Endothelial cell of umbilical vein (primary cell): ENCODE results near the gene ZC3H14.

Experiments
- EZH2 ChIP-seq: IDR thresholded peaks from 2 replicates; pipeline ENCODE4 v1.6.1; 2012; ENCODE audit warnings: borderline replicate concordance, low read depth, mild to moderate bottlenecking, moderate library complexity, low read length, inconsistent platforms; ENCODE audit not compliant: severe bottlenecking
- FOS ChIP-seq: IDR thresholded peaks from 2 replicates; pipeline ENCODE4 v1.6.1; 2011; ENCODE audit warnings: mild to moderate bottlenecking, low read length, moderate library complexity, borderline replicate concordance; ENCODE audit not compliant: insufficient read depth
- POLR2A ChIP-seq: IDR thresholded peaks from 2 replicates; pipeline ENCODE4 v1.6.1; 2012; ENCODE audit warnings: low read depth, mild to moderate bottlenecking, control low read depth, low read length
- POLR2AphosphoS5 ChIP-seq: IDR thresholded peaks from 2 replicates; pipeline ENCODE4 v1.6.1; 2012; ENCODE audit warnings: low read depth, mild to moderate bottlenecking, control low read depth, low read length, moderate library complexity; ENCODE audit not compliant: insufficient read depth
- TF ChIP-seq, protein P1 (sequence below), 2 donors: IDR thresholded peaks; 1 replicate in 1 of 2; 2 replicates in 1 of 2; pipeline ENCODE4 v1.5.1; 2011; ENCODE audit warnings: low read length in 2 of 2, mild to moderate bottlenecking in 2 of 2, moderate library complexity in 2 of 2, control low read depth in 1 of 2, inconsistent platforms in 1 of 2, low read depth in 1 of 2; ENCODE audit not compliant: insufficient read depth in 1 of 2; ENCODE audit errors: extremely low read depth in 1 of 2
- TF ChIP-seq, protein P2 (sequence below): IDR thresholded peaks from 2 replicates; pipeline ENCODE4 v1.6.1; 2011; ENCODE audit not compliant: insufficient read depth, insufficient read length

DNA sequence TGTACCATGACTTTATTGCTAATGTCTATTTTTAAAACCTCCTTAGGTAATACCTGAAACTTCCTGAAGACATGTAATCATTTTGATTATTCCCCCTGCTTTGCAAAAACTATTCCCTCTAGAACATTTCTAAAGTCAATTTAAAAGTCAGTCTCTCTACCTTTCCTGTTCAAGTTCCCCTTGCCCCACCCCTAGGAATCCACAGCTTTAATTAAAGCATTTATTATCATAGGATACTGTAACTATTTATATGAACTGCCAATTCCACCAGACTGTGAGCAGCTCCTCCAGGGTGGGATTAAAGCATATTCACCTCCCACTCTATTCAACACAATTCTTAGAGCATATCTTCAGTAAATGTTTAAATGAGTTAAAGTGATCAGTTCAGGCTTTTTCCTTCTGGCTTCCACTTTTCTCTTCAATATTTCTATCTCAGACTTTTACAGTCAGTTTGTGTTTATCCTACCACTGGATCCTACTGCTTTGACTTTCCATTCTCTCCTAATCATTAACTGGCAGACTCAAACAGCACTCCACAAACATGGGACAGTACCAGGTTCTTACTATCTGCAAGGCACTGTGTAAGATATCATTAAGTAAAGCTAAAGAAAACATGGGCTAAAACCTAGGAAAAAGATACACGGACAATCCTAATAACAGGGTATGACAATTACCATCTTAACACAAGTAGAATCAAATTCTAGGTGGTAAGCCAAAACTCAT, 47.2 kb upstream of the ZC3H14 start:
- TF ChIP-seq FOS = no peak
- TF ChIP-seq, protein P1, sequence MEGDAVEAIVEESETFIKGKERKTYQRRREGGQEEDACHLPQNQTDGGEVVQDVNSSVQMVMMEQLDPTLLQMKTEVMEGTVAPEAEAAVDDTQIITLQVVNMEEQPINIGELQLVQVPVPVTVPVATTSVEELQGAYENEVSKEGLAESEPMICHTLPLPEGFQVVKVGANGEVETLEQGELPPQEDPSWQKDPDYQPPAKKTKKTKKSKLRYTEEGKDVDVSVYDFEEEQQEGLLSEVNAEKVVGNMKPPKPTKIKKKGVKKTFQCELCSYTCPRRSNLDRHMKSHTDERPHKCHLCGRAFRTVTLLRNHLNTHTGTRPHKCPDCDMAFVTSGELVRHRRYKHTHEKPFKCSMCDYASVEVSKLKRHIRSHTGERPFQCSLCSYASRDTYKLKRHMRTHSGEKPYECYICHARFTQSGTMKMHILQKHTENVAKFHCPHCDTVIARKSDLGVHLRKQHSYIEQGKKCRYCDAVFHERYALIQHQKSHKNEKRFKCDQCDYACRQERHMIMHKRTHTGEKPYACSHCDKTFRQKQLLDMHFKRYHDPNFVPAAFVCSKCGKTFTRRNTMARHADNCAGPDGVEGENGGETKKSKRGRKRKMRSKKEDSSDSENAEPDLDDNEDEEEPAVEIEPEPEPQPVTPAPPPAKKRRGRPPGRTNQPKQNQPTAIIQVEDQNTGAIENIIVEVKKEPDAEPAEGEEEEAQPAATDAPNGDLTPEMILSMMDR (IDR thresholded peaks at IDR 0.05; ENCODE audit: extremely low read depth in 1 of 2, insufficient read depth in 1 of 2, low read depth in 1 of 2, low read length in 2 of 2) = no peak
- no peak for TF ChIP-seq EZH2
- no peak for TF ChIP-seq POLR2A
- TF ChIP-seq, protein P2, sequence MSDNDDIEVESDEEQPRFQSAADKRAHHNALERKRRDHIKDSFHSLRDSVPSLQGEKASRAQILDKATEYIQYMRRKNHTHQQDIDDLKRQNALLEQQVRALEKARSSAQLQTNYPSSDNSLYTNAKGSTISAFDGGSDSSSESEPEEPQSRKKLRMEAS = no peak
- TF ChIP-seq POLR2AphosphoS5 = no peak
